Fibroblast of lung (primary cell): ENCODE data around the gene HMGB2.

ENCODE experiments used
- CTCF ChIP-seq, 2 donors: IDR thresholded peaks in 1 of 2; conservative IDR thresholded peaks in 1 of 2; 1 replicate in 1 of 2; 2 replicates in 1 of 2; pipeline ENCODE4 v1.5.1; 2011 to 2012; ENCODE audit warnings: low read length in 2 of 2, control low read depth in 1 of 2, inconsistent platforms in 1 of 2, low read depth in 1 of 2, mild to moderate bottlenecking in 1 of 2
- EZH2 ChIP-seq: IDR thresholded peaks from 2 replicates; pipeline ENCODE4 v1.5.1; 2012; ENCODE audit warnings: low read length, control low read depth, mild to moderate bottlenecking; ENCODE audit errors: missing control alignments

GRCh38 chr4:173316060-173316459 lies 18.1 kb downstream of the HMGB2 start:
- TF ChIP-seq CTCF (conservative IDR thresholded peaks at IDR 0.05 in 1 of 2, IDR thresholded peaks at IDR 0.05 in 1 of 2; ENCODE audit: low read depth in 1 of 2, low read length in 2 of 2): no peak
- TF ChIP-seq EZH2: no peak
